GM23338 (cell line): ENCODE measurements around the gene DNAH10. TPM values are rescaled to one million over a fixed set of nuclear protein-coding genes. Genes with fewer than 3 reads are reported as not detected.

Experiments used
- ATAC-seq: fragments of 200-7000 bp; cut with Tn5 transposase; 3 replicates; pipeline ENCODE4 v1.9.1; 2020
- DNase-seq: peaks from one replicate; pipeline ENCODE4 v3.0.0-alpha.2; 2015; ENCODE audit warnings: low spot score
- H2AFZ ChIP-seq: fragments of 200-600 bp; sonication (generic); 2 replicates; pipeline ENCODE4 v1.8.0; 2016; ENCODE audit warnings: antibody characterized with exemption, mild to moderate bottlenecking, moderate library complexity
- H3F3A ChIP-seq: fragments of 200-600 bp; sonication (generic); replicated peaks from 2 replicates; pipeline ENCODE4 v1.8.0; 2017; ENCODE audit warnings: antibody characterized with exemption, mixed run types, low read depth
- H3K27ac ChIP-seq: fragments of 200-600 bp; sonication (generic); 2 replicates; pipeline ENCODE4 v1.6.1; 2016; ENCODE audit warnings: low read depth
- H3K27me3 ChIP-seq: fragments of 200-600 bp; sonication (generic); 2 replicates; pipeline ENCODE4 v1.8.0; 2016; ENCODE audit warnings: mild to moderate bottlenecking, mixed run types, moderate library complexity; ENCODE audit not compliant: insufficient read depth
- H3K36me3 ChIP-seq: fragments of 200-600 bp; sonication (generic); 2 replicates; pipeline ENCODE4 v1.8.0; 2016; ENCODE audit warnings: mild to moderate bottlenecking; ENCODE audit not compliant: insufficient read depth
- H3K4me1 ChIP-seq: fragments of 200-600 bp; sonication (generic); 2 replicates; pipeline ENCODE4 v1.8.0; 2016; ENCODE audit warnings: mild to moderate bottlenecking, moderate library complexity; ENCODE audit not compliant: insufficient read depth
- H3K4me2 ChIP-seq: fragments of 200-600 bp; sonication (generic); 2 replicates; pipeline ENCODE4 v1.7.1; 2017; ENCODE audit warnings: mixed run types
- H3K4me3 ChIP-seq: fragments of 200-600 bp; sonication (generic); 2 replicates; pipeline ENCODE4 v1.6.1; 2016; ENCODE audit warnings: mixed run types
- H3K79me2 ChIP-seq: fragments of 200-600 bp; sonication (generic); replicated peaks from 2 replicates; pipeline ENCODE4 v1.8.0; 2017; ENCODE audit warnings: mild to moderate bottlenecking; ENCODE audit not compliant: insufficient read depth
- H3K9me2 ChIP-seq: fragments of 200-600 bp; sonication (generic); 2 replicates; pipeline ENCODE4 v1.8.0; 2017; ENCODE audit not compliant: insufficient read depth
- H4K20me1 ChIP-seq: fragments of 200-600 bp; sonication (generic); replicated peaks from 2 replicates; pipeline ENCODE4 v1.8.0; 2017; ENCODE audit warnings: mild to moderate bottlenecking; ENCODE audit not compliant: insufficient read depth
- H3K27ac Mint-ChIP-seq: 2 replicates; pipeline ENCODE4 v1.8.0; 2020; ENCODE audit warnings: inconsistent platforms, mild to moderate bottlenecking, moderate library complexity, mixed read lengths
- H3K27me3 Mint-ChIP-seq: 3 replicates; pipeline ENCODE4 v1.8.0; 2022; ENCODE audit warnings: low read depth, mild to moderate bottlenecking, moderate library complexity, mixed read lengths, inconsistent platforms; ENCODE audit not compliant: insufficient read depth, poor library complexity
- H3K36me3 Mint-ChIP-seq: 3 replicates; pipeline ENCODE4 v1.8.0; 2021; ENCODE audit warnings: low read depth, mild to moderate bottlenecking, inconsistent platforms, moderate library complexity, mixed read lengths
- H3K4me1 Mint-ChIP-seq: 3 replicates; pipeline ENCODE4 v1.8.0; 2020; ENCODE audit warnings: mild to moderate bottlenecking, inconsistent platforms, mixed read lengths
- H3K4me3 Mint-ChIP-seq: 3 replicates; pipeline ENCODE4 v1.8.0; 2021; ENCODE audit warnings: moderate library complexity, mild to moderate bottlenecking, inconsistent platforms, mixed read lengths
- H3K9me3 Mint-ChIP-seq: 3 replicates; pipeline ENCODE4 v1.8.0; 2020; ENCODE audit warnings: moderate library complexity, mild to moderate bottlenecking, inconsistent platforms, mixed read lengths
- EZH2 ChIP-seq: fragments of 200-600 bp; sonication (generic); IDR thresholded peaks from one replicate; pipeline ENCODE4 v1.8.0; 2017; ENCODE audit warnings: antibody characterized with exemption, mild to moderate bottlenecking, low read depth; ENCODE audit not compliant: unreplicated experiment
- EZH2phosphoT487 ChIP-seq: fragments of 200-600 bp; sonication (generic); IDR thresholded peaks from one replicate; pipeline ENCODE4 v1.8.1; 2018; ENCODE audit warnings: antibody characterized with exemption; ENCODE audit not compliant: unreplicated experiment
- JUNB ChIP-seq: IDR thresholded peaks from one replicate; pipeline ENCODE4 v1.6.1; 2016; ENCODE audit warnings: antibody characterized with exemption; ENCODE audit not compliant: unreplicated experiment
- NANOG ChIP-seq: IDR thresholded peaks from 2 replicates; pipeline ENCODE4 v1.6.1; 2016; ENCODE audit warnings: antibody characterized with exemption, borderline replicate concordance
- POLR2AphosphoS5 ChIP-seq: IDR thresholded peaks from 2 replicates; pipeline ENCODE4 v1.6.1; 2016; ENCODE audit warnings: antibody characterized with exemption, low read depth
- ZNF114 ChIP-seq: fragments of 250-450 bp; sonication (Bioruptor Pico); IDR thresholded peaks from 2 replicates; pipeline ENCODE4 v1.5.0; 2020; ENCODE audit warnings: mild to moderate bottlenecking, moderate library complexity
- ZNF331 ChIP-seq: fragments of 250-450 bp; sonication (Bioruptor Pico); IDR thresholded peaks from 2 replicates; pipeline ENCODE4 v1.5.0; 2020; ENCODE audit warnings: low read depth, mild to moderate bottlenecking, moderate library complexity
- polyA plus RNA-seq: library from polyadenylated mRNA; unstranded; fragments of >200 nt; fragmentation: Nextera tagmentation; extraction: Ambion mirVana; gene quantifications from 2 replicates; pipeline ENCODE4 v1.2.1, GENCODE V29; 2016
- total RNA-seq: library from RNA; depleted of rRNA; stranded (reverse); fragments of >200 nt; shearing (Covaris generic); gene quantifications from 2 replicates; pipeline ENCODE4 v1.2.3, GENCODE V29; 2014
- TF ChIP-seq, protein P1 (sequence below), 2 experiments: fragments of 200-600 bp in 1 of 2; sonication (generic) in 1 of 2; conservative IDR thresholded peaks; 2 replicates each; pipeline versions ENCODE4 v1.5.1 to v1.6.1; 2016 to 2017; ENCODE audit warnings: antibody characterized with exemption in 2 of 2, low read depth in 2 of 2, mild to moderate bottlenecking in 2 of 2, moderate library complexity in 1 of 2
- TF ChIP-seq, protein P2 (sequence below): IDR thresholded peaks from 2 replicates; pipeline ENCODE4 v1.6.1; 2016; ENCODE audit warnings: antibody characterized with exemption

DNAH10 gene
- total and polyA plus RNA-seq, 2 experiments from 2014 or later = 0.03 TPM

GRCh38 chr12:123931686-123932321, 169.7 kb downstream of the DNAH10 start:
- Mint-ChIP-seq H3K27ac (no peak overlapping the region), H3K4me3 (no peak overlapping the region), H3K36me3 (no peaks in the 10 kb centered on the region), H3K9me3 (no peaks in the 10 kb centered on the region), H3K4me1 (no peaks in the 10 kb centered on the region), H3K27me3 (peaks cover 2% of the 10 kb centered on the region)
- H3K36me3 ChIP-seq = no peaks in the 10 kb centered on the region
- H3K27ac ChIP-seq = no peak overlapping the region
- H3K4me2 ChIP-seq = no peak overlapping the region
- no peaks in the 10 kb centered on the region for H3K27me3 ChIP-seq
- 0 out of 2 replicates have a peak, but pooled peaks cover 5% of the 10 kb centered on the region for H4K20me1 ChIP-seq
- ATAC-seq (no peak; the same call in 2 of the 3 replicates), DNase-seq (no peak)
- no peaks in the 10 kb centered on the region for H3K4me1 ChIP-seq
- no peak overlapping the region for H3K4me3 ChIP-seq
- no peak overlapping the region for H2AFZ ChIP-seq
- H3F3A ChIP-seq = no peaks in the 10 kb centered on the region
- H3K9me2 ChIP-seq = no peaks in the 10 kb centered on the region; the same call in 1 of the 2 replicates
- TF ChIP-seq, protein P1, sequence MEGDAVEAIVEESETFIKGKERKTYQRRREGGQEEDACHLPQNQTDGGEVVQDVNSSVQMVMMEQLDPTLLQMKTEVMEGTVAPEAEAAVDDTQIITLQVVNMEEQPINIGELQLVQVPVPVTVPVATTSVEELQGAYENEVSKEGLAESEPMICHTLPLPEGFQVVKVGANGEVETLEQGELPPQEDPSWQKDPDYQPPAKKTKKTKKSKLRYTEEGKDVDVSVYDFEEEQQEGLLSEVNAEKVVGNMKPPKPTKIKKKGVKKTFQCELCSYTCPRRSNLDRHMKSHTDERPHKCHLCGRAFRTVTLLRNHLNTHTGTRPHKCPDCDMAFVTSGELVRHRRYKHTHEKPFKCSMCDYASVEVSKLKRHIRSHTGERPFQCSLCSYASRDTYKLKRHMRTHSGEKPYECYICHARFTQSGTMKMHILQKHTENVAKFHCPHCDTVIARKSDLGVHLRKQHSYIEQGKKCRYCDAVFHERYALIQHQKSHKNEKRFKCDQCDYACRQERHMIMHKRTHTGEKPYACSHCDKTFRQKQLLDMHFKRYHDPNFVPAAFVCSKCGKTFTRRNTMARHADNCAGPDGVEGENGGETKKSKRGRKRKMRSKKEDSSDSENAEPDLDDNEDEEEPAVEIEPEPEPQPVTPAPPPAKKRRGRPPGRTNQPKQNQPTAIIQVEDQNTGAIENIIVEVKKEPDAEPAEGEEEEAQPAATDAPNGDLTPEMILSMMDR (conservative IDR thresholded peaks at IDR 0.05; ENCODE audit: low read depth in 2 of 2) = peak; percentile 14 to 50; a peak in 3 of 4 replicates
- TF ChIP-seq NANOG (no peak), ZNF331 (no peak), EZH2phosphoT487 (no peak)
- no peaks in the 10 kb centered on the region for H3K79me2 ChIP-seq

DNA sequence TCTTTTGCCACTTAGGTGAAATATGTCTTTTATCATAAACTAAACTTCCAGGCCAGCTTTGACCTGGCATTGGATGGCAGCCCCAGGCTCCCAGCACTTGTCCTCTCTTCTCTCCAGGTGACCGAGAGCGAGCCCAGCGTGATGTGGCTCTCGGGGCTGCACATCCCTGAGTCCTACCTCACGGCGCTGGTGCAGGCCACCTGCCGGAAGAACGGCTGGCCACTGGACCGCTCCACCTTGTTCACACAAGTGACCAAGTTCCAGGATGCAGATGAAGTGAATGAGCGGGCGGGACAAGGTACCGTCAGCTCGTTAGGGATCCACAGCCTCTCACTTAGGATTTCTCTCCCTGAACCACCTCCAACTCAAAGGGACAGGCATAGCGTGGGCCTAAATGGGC, 171.1 kb downstream of the DNAH10 start:
- ATAC-seq = no peak
- H3K4me3 ChIP-seq = no peak overlapping the region
- peaks cover 4% of the 10 kb centered on the region for H3K27me3 Mint-ChIP-seq
- no peak overlapping the region for H3K27ac ChIP-seq
- no peak overlapping the region for H3K4me2 ChIP-seq
- no peaks in the 10 kb centered on the region for H3K79me2 ChIP-seq
- H3K4me3 Mint-ChIP-seq = no peak overlapping the region
- H2AFZ ChIP-seq = no peak overlapping the region
- no peaks in the 10 kb centered on the region for H3K27me3 ChIP-seq
- no peak overlapping the region for H3K27ac Mint-ChIP-seq
- no peaks in the 10 kb centered on the region for H3K4me1 Mint-ChIP-seq
- no peaks in the 10 kb centered on the region; the same call in 1 of the 2 replicates for H3K9me2 ChIP-seq
- 0 out of 2 replicates have a peak, but pooled peaks cover 5% of the 10 kb centered on the region for H4K20me1 ChIP-seq
- no peaks in the 10 kb centered on the region for H3F3A ChIP-seq
- no peaks in the 10 kb centered on the region for H3K36me3 Mint-ChIP-seq
- no peaks in the 10 kb centered on the region for H3K36me3 ChIP-seq
- no peaks in the 10 kb centered on the region for H3K9me3 Mint-ChIP-seq
- DNase-seq = no peak
- TF ChIP-seq JUNB (no peak), EZH2 (no peak), POLR2AphosphoS5 (no peak), ZNF114 (no peak), ZNF331 (no peak)
- TF ChIP-seq, protein P1 (conservative IDR thresholded peaks at IDR 0.05; ENCODE audit: low read depth in 2 of 2) = no peak
- TF ChIP-seq, protein P2, sequence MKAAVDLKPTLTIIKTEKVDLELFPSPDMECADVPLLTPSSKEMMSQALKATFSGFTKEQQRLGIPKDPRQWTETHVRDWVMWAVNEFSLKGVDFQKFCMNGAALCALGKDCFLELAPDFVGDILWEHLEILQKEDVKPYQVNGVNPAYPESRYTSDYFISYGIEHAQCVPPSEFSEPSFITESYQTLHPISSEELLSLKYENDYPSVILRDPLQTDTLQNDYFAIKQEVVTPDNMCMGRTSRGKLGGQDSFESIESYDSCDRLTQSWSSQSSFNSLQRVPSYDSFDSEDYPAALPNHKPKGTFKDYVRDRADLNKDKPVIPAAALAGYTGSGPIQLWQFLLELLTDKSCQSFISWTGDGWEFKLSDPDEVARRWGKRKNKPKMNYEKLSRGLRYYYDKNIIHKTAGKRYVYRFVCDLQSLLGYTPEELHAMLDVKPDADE = no peak
- no peaks in the 10 kb centered on the region for H3K4me1 ChIP-seq
